Left forelimb (tissue), 1 donor: ENCODE results near the gene ATF4.
"Not testable (repeated sequence)": the region's sequence is repeated elsewhere in the genome, so short reads cannot be mapped to it uniquely, and the experiment has no call there.

ENCODE experiments used
- DNase-seq: peaks from one replicate; pipeline ENCODE4 v3.0.0-alpha.2; 2018; ENCODE audit warnings: low spot score

ATF4 gene

DNA sequence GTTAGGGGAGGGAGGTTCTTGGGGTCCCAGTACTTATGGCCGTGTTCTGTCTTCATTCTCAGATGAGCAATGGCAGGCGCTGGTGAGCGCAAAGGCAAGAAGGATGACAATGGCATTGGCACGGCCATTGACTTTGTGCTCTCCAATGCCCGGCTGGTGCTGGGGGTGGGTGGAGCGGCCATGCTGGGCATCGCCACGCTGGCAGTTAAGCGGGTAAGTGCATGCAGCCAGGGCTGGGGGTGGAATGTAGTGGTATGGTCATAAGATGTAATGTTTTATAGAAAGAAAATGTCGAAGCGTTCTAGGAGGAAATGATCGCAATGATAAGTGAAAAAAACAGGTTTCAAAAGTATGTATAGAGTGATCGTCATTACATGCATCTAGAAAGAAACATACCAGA is 9.1 kb upstream of the ATF4 start:
- no peak for DNase-seq

DNA sequence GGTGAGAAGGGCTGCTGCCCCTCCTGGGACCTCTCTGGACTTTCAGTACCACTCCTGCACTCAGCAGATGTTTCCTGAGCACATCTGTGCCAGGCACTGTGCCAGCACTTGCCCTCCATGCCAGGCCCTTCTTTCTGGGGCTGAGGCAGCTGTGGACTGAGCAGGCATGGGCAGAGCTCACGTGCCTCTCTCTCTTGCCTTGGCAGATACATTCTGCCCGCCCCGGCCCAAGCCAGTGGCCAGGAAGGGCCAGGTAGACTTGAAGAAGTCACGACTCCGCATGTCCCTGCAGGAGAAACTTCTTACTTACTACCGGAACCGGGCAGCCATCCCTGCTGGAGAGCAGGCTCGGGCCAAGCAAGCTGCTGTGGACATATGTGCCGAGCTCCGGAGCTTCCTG is 8.3 kb upstream of the ATF4 start:
- no peak for DNase-seq

DNA sequence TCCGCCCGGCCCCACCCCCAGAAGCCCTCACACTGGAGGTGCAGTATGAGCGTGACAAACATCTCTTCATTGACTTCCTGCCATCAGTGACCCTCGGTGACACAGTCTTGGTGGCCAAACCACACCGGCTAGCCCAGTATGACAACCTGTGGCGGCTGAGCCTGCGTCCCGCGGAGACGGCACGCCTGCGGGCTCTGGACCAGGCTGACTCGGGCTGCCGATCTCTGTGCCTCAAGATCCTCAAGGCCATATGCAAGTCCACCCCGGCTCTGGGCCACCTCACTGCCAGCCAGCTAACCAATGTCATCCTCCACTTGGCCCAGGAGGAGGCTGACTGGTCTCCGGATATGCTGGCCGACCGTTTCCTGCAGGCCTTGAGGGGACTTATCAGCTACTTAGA is 6.6 kb upstream of the ATF4 start:
- no peak for DNase-seq

DNA sequence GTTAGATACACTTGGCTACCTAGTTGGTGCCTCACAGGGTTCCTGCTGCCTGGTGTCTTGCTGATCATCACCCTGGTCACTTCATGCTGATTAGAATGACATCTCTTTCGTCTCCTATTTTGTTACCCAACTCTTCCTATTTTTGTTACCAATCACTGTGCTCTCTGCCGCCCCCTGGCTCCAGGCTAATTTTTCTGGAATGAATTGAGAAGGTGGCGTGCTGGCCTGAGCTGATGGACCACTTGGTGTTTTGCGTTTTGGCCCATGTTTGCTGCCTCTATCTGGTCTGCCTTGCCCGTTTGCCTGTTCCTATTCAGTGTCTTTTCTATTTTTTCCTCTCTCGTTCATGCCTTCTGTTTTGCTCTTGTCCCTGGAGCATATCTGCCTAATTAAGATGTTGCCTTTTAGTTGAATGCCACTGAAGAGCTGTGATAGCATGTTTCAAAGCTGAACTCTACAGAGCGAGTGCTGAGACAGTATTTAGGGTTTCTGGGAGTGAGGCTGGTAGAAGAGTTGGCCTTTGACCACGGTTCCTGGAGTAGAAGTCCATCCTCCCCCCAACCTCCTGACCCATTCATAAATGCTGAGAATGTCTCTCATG is 5.9 kb upstream of the ATF4 start:
- DNase-seq, result no peak

DNA sequence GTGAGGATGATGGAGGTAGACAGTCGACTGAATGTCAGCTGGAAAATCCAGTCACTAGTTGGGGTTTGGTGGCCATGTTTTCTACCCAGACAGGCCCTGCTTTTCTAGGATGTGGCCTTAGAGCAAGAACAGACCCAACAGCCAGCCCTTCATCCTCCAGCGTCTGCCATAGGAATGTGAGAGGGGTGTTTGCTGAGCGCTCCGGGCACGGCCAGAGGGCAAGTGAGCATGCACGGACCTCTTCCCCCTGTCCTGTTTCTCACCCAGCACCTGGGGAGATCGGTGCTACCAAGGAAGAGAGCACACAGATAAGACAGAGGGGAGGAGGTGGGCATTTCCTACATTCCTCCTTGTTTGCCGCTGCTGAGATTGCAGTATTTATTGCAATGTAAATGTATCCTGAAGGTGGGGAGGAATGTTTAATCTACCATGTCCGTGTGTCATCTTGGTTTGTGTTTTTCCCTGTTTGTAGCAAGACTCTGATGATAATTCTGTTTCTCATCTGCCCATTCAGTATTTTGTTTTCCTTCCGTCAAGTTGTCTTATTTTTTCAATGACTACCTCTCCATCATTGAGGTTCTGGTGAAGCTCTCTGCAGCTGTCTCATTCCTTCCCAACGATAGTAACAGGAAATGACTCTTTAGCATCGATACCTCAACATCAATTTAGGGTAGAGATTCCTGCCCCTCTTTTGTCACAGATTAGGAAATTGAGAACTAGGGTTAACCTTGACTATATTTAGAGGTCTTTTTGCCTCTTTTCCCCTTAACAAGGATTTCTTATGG is 4.9 kb upstream of the ATF4 start:
- no peak for DNase-seq

DNA sequence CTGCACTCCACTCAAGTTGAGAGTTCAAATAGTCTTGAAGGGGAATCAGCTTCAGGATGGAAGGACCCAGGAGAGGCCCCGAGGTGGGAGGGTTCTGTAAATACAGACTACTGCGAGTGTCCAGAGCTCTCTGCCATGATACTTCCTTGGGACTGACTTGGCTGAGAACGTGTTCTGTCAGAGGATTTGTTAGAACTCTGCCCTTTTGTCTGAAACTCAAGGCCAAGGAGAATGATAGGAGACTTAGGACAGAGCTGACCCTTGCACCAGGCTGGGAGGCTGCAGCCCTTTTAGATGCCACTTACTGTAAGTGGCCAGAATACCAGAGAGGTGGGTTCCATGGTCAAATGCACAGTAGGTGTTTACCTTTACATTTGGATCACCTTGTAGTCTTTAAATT is 2.9 kb upstream of the ATF4 start:
- no peak for DNase-seq

DNA sequence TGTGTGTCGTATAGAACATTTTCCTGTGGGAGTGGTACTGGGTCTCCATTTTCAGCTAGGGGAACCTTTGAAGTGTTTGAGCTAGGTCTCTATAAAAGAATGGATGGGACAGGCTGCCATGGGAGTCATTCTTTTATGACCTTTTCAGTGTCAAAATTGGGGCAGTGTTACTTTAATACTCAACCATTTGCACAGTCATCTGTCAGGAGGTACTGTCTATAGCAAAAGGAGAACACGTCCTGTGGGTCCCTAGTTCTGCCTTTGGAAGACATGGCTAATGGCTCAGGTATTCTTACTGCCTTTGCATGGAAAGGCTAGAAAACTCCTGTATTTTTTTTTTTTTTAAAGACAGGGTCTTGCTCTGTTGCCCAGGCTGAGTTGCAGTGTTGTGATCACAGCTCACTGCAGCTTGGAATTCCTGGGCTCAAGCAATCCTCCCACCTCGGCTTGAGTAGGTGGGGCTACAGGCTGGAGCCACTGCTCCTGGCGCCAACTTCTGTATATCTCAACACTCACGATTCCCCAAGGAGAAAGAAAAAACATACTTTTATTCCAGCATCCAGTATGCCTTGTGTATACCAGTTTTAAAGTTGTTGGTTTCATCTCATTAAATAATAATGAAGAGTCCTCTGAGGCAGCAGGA is 2.1 kb upstream of the ATF4 start:
- no peak for DNase-seq

DNA sequence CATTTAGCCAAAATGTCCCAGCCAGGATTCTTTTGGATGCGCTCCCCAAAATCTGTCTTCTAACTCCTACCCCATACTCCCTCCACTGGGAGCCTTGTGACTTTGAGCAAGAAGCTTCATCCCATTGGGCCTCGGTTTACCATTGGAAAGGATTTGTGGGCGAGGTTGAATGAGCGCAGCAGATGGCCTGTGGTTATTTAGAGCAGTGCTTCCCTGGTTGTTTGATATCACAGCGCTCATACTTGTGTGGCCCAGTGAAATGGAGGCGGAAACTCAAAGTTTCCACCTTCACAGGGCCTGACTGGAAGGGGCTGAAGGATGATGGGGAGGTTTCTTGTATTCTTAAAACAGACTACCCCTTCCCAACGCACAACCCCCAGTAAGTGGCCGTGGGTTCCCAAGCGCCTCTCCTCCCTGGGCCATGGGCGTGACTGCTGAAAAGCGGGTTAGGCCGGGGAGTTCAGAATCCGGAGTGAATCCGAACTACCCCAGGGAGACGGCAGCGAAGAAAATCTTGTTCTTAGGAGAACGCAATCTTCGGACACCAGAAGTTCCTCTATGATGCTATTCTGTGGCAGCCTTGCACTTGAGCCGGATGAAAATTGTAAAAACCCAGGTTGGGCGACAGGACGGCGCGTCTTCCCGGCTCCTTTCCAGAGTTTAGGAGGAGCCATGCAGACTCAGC is 1.2 kb upstream of the ATF4 start:
- DNase-seq, result no peak

DNA sequence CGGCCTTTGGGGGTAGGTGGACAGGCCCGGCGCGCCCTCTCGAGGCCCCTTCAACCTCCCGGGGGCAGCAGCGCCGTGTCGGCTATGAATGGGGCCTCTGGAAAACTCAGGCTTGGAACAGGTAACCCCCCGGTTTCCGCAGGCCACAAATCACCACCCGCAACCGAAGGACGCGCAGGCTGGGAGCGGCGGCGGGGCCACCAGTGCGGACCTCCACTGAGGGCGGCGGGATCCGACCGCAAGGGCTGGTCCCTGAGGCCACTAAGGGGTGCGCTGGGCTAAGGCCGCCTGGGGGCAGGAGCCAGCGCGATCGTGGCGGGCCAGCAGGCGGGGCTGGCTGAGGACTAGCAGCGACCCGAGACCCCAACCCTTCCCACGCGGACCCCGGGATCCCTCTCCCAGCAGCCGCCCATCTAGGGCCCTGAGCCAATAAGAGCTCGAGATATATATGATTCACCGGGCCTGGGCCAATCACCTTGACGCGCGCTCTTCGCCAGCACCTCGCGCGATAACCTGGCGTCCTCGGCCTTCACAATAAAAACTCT is 609 bp upstream of the ATF4 start:
- DNase-seq, result peak; percentile 98

DNA sequence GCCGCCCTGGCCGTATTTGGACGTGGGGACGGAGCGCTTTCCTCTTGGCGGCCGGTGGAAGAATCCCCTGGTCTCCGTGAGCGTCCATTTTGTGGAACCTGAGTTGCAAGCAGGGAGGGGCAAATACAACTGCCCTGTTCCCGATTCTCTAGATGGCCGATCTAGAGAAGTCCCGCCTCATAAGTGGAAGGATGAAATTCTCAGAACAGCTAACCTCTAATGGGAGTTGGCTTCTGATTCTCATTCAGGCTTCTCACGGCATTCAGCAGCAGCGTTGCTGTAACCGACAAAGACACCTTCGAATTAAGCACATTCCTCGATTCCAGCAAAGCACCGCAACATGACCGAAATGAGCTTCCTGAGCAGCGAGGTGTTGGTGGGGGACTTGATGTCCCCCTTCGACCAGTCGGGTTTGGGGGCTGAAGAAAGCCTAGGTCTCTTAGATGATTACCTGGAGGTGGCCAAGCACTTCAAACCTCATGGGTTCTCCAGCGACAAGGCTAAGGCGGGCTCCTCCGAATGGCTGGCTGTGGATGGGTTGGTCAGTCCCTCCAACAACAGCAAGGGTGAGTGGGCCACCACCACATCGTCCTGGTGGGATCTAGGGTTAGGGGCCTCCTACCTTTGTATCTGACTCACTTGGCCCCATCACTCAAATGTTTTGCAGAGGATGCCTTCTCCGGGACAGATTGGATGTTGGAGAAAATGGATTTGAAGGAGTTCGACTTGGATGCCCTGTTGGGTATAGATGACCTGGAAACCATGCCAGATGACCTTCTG is 934 bp downstream of the ATF4 start:
- not testable (repeated sequence) for DNase-seq

DNA sequence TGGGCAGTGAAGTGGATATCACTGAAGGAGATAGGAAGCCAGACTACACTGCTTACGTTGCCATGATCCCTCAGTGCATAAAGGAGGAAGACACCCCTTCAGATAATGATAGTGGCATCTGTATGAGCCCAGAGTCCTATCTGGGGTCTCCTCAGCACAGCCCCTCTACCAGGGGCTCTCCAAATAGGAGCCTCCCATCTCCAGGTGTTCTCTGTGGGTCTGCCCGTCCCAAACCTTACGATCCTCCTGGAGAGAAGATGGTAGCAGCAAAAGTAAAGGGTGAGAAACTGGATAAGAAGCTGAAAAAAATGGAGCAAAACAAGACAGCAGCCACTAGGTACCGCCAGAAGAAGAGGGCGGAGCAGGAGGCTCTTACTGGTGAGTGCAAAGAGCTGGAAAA is 1.7 kb downstream of the ATF4 start:
- not testable (repeated sequence) for DNase-seq

DNA sequence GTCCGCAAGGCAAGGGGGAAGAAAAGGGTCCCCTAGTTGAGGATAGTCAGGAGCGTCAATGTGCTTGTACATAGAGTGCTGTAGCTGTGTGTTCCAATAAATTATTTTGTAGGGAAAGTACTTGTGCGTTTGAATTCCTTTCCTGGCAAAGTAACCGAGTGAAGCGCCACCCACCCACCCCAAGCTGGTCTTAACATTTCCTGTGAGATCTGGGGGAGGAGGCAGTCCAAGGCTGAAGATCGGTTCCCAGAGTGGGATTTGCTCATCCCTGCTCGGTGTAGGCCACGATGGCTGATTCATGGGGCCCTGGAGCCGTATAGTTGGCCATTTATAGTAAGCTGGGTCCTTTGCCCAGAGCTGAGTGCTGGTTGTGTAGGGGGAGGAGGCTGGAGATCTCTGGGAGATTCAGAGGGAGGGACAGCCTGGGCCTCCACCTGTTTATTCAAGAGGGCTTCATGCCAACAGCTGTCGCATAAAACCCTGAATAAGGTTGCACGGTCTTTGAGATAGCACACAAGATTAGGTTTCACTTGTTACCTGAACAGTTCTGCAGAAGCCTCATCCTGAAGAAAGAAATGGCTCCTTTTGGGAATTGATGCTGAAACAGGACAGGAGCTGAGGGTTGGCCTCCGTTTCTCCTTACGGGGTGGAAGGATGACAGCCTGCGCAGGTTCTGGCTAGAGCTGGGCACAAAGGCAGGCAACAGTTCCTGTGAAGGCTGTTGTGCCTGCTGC is 2.4 kb downstream of the ATF4 start:
- DNase-seq, result no peak

DNA sequence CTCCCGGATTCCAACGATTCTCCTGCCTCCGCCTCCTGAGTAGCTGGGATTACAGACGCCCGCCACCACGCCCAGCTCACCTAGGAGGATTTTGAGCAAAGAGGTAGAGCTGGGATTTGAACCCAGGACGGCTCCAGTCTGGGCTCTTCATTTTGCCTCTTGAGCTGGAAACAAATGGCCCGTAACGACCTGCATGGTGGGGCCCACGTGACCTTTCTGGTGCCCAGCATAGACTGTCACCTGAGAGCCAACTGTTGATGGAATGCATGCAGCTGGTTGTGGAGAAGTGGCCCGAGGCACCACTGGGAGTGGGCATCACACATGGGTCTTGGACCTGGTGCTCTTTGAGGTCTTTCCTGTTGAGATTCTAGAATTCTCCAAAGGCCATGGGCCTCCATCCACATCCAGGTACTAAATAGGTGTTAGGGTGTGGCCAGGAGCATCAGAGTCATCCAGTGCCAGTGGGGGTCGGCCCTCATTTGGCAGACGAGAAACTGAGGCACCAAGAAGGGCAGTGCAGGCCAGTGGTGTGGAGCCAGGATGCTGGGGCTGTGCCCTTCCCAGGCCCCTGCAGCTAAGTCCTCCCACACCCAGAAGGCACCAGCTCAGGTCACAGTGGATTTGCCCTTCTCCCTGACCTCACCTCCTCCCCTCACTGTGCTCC is 3.9 kb downstream of the ATF4 start:
- DNase-seq, result no peak

DNA sequence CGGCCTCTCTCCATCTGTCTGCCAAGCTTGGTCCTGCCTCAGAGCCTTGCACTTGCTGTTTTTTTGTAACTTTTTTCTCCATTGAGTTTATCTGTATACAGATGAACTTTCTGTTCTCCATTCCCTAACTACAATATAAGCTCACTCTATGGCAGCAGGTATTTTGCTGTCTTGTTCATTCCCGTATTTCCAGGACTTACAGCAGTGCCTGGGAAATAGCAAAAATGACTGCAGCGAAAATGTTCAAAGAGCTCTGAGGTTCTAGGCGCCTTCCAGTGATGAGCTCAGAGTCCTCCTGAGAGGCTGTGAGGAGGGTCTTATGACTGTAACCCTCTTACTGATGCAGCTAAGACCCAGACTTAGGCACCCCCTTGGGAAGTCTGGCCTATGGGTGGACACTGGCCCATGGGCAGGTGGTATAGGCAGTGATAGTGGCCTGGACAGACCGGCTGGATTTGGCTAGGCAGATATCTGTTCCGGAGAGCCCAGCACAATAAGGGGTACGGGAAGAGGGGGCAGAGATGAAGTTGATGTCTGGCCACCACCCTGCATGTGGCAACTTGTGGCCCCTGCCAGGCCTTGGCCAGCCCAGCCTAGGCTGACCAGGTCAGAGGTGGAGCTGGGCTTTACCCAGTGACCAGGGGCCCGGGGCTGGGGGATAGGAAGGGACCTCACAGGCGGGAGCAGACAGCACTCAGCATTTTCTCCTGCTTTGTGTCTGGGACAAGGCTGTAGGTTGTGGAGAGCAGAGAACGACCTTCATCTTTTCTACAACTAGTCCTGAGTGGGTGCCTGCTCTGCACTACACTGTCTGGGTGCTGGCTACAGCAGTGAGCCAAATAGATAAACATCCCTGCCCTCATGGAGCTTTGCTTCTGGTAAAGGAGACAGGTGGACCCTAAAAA is 4.6 kb downstream of the ATF4 start:
- no peak for DNase-seq

DNA sequence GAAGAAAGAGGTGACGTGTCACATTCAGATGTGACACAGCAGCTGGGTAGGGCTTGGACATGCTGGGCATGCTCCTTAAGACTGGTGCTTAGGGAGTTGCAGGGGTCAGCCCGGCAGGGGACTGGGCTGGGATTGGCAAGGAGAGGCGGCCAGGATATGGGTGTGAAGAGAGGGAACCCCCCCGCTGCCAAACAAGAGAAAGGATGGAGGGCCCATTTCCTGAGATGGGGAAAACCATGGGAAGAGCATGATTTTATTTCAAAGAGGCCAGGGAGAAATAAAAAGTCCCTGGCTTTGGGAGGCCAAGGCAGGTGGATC is 5.3 kb downstream of the ATF4 start:
- DNase-seq, result no peak

DNA sequence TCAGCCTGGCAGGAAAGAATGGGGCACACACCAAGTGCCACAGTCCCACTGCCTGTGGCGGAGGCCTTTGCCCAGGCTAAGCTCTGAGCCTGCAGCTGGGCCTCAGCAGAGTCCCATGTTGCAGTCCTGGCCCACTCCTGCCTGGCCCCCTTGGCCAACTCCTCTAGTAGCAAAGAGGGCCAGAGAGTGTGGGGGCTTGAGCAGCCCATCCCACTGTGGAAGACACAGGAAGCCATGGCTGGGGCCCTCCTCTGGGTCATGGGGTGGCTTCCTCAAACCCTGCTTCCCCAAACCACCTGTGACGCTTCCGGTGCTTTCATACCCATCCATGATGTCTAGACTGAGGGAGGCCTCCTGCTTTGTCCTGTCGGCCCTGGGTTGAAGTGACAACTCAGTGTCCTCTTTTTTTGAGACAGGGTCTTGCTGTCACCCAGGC is 6.4 kb downstream of the ATF4 start:
- DNase-seq, result no peak

DNA sequence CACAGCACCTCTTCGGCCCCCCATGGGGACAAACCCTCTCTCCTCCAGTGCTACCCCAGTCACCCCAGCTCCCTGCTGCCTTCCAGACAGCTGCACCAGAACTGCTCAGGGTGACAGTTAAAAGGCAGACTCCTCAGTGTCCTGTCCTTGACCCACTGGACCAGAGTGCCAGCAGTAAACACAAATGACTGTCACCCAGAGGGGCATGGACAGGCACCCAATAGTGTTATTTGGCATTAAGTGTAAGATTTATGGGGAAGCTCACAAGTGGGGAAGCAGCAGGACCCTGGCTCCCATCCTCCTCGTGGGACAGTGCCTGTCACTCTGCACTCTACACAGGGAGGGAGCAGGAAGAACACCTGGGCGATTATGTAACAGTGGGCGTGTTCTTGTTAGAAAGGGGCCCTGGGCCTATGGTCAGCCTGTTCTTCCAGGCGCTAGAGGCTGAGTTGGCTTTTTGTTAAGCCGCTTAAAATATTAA is 7.2 kb downstream of the ATF4 start:
- DNase-seq, result no peak

DNA sequence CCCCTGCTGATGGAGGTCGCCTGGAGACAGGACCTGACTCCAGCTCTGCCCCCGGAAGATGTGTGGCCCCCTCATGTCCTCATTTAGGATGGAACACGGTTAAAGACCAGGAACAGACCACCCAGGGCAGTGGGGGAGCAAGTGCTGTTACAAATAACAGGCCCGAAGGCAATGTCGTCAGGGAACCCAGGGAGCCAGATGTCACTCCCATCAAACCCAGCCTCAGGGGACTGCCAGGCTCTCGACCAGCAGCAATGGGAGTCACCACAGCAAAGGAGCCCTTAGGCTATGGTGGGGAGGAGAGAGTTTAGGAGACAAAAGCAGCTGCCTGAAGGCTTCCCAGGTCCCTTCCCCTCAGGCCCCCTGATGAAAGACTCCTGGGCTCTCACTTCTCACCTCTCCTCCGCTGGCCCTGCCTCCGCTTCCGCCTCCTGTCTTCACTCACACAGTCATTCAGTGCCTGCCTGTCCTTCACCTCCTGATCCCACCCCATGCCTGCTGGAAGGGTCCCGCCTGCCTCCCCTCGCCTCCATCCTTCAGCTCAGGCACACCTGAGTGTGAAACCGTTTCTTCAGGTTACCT is 7.8 kb downstream of the ATF4 start:
- DNase-seq, result no peak
